ENCODE results near the gene SHROOM1. TPM values are rescaled to one million over a fixed set of nuclear protein-coding genes. Genes with fewer than 3 reads are reported as not detected.

SHROOM1 gene
- total and polyA plus RNA-seq, 2 donors (not counting 1 experiment from before 2014, with no cell fraction given): 2.9 to 6.1 TPM

DNA sequence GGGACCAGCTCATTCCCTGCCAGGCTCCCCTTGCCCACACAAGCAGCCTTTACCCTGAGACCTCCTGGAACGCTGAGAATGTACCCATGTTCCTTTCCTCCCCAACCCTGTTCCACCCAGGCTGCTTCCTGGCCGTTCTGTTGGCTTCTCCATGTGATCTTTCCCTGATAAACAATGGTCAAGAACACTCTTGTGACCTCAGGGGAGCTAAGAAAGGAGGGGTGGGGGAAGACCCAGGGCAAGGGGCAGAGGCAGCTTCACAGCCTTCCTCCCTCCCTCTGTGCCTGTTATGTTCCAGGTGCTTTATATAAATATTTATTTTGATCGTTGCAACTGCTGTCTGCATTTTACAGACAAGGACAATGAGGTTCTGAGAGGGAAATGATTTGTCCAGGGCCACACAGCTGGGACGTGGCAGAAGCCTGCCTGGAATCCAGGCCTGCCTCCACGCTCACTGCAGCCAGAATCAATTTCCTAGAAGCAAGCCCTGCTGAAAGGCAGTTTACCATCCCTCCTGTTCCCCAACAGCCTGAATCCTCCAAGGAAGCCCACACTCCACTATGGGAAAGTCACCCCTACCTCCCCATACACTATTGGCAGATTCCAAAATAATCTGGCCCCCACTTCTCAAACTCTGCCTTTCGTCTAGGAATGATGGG, 3.9 kb downstream of the SHROOM1 start:
- DNase-seq (ENCODE audit: low read depth in 2 of 2): no peak
- H4K20me1 ChIP-seq (ENCODE audit: control insufficient read depth, extremely low read depth, insufficient read depth, low read length): no peaks in the 10 kb centered on the region
- H3K4me2 ChIP-seq (ENCODE audit: extremely low read depth, insufficient read depth, low read length): no peak overlapping the region
- TF ChIP-seq, protein P1, sequence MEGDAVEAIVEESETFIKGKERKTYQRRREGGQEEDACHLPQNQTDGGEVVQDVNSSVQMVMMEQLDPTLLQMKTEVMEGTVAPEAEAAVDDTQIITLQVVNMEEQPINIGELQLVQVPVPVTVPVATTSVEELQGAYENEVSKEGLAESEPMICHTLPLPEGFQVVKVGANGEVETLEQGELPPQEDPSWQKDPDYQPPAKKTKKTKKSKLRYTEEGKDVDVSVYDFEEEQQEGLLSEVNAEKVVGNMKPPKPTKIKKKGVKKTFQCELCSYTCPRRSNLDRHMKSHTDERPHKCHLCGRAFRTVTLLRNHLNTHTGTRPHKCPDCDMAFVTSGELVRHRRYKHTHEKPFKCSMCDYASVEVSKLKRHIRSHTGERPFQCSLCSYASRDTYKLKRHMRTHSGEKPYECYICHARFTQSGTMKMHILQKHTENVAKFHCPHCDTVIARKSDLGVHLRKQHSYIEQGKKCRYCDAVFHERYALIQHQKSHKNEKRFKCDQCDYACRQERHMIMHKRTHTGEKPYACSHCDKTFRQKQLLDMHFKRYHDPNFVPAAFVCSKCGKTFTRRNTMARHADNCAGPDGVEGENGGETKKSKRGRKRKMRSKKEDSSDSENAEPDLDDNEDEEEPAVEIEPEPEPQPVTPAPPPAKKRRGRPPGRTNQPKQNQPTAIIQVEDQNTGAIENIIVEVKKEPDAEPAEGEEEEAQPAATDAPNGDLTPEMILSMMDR (conservative IDR thresholded peaks at IDR 0.05 in 1 of 2, IDR thresholded peaks at IDR 0.05 in 1 of 2; ENCODE audit: low read depth in 1 of 2, low read length in 2 of 2): no peak
- TF ChIP-seq EZH2 (IDR thresholded peaks at IDR 0.05; ENCODE audit: low read length, missing control alignments): no peak
- no peak overlapping the region for H3K4me3 ChIP-seq (replicated peaks in 1 of 4; ENCODE audit: control extremely low read depth in 1 of 4, insufficient read depth in 1 of 4, low read depth in 3 of 4, low read length in 4 of 4)
- H3K27me3 ChIP-seq (ENCODE audit: control insufficient read depth, insufficient read depth, low read length): no peaks in the 10 kb centered on the region
- no peaks in the 10 kb centered on the region for H3K36me3 ChIP-seq (ENCODE audit: control insufficient read depth, insufficient read depth, low read length)
- H3K4me1 ChIP-seq (ENCODE audit: control insufficient read depth, extremely low read depth, insufficient read depth, low read length): peaks cover 5% of the 10 kb centered on the region
- H3K79me2 ChIP-seq (ENCODE audit: control insufficient read depth, insufficient read depth, low read length): no peaks in the 10 kb centered on the region
- H2AFZ ChIP-seq (ENCODE audit: low read length): no peak overlapping the region
- no peaks in the 10 kb centered on the region for H3K9me3 ChIP-seq (ENCODE audit: control insufficient read depth, insufficient read depth, low read depth, low read length)
- H3K27ac ChIP-seq (ENCODE audit: insufficient read depth, low read length): no peak overlapping the region
- H3K9ac ChIP-seq (ENCODE audit: insufficient read depth, low read length): no peak overlapping the region

DNA sequence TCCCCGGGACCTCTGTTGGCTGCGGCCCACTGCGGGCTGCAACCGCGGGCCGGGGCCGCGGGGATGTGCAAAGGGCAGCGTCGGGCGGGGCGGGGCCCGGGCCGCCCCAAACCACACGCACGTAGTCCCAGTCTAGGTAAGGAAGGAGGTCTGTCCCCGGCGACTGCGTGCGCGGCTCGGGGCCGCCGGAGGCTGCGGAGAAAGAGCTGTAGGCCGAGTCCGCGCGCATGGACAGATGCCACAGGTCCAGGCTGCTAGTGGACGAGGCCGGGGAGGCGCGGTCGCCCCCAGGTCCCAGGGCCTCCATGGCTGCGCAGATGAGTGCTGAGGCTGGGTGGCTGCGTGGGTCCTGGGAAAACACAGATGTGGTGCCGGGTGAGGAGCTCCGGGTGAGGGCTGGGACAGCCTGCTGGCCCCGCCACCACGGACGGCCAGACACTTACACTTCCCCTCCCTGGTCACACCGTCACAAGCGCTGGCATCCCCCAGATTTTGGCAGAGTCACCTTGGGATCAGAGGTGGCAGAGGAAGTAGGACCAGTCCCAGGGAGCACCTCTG, 4.5 kb downstream of the SHROOM1 start:
- no peak for DNase-seq (ENCODE audit: low read depth in 2 of 2)
- H3K9me3 ChIP-seq (ENCODE audit: control insufficient read depth, insufficient read depth, low read depth, low read length): no peaks in the 10 kb centered on the region
- no peak overlapping the region for H3K4me2 ChIP-seq (ENCODE audit: extremely low read depth, insufficient read depth, low read length)
- H3K27ac ChIP-seq (ENCODE audit: insufficient read depth, low read length): no peak overlapping the region
- H3K79me2 ChIP-seq (ENCODE audit: control insufficient read depth, insufficient read depth, low read length): no peaks in the 10 kb centered on the region
- H3K27me3 ChIP-seq (ENCODE audit: control insufficient read depth, insufficient read depth, low read length): no peaks in the 10 kb centered on the region
- H3K4me1 ChIP-seq (ENCODE audit: control insufficient read depth, extremely low read depth, insufficient read depth, low read length): peaks cover 5% of the 10 kb centered on the region
- TF ChIP-seq, protein P1 (conservative IDR thresholded peaks at IDR 0.05 in 1 of 2, IDR thresholded peaks at IDR 0.05 in 1 of 2; ENCODE audit: low read depth in 1 of 2, low read length in 2 of 2): no peak
- no peak for TF ChIP-seq EZH2 (IDR thresholded peaks at IDR 0.05; ENCODE audit: low read length, missing control alignments)
- H3K4me3 ChIP-seq (replicated peaks in 1 of 4; ENCODE audit: control extremely low read depth in 1 of 4, insufficient read depth in 1 of 4, low read depth in 3 of 4, low read length in 4 of 4): no peak overlapping the region
- no peaks in the 10 kb centered on the region for H3K36me3 ChIP-seq (ENCODE audit: control insufficient read depth, insufficient read depth, low read length)
- no peaks in the 10 kb centered on the region for H4K20me1 ChIP-seq (ENCODE audit: control insufficient read depth, extremely low read depth, insufficient read depth, low read length)
- no peak overlapping the region for H2AFZ ChIP-seq (ENCODE audit: low read length)
- H3K9ac ChIP-seq (ENCODE audit: insufficient read depth, low read length): no peak overlapping the region

DNA sequence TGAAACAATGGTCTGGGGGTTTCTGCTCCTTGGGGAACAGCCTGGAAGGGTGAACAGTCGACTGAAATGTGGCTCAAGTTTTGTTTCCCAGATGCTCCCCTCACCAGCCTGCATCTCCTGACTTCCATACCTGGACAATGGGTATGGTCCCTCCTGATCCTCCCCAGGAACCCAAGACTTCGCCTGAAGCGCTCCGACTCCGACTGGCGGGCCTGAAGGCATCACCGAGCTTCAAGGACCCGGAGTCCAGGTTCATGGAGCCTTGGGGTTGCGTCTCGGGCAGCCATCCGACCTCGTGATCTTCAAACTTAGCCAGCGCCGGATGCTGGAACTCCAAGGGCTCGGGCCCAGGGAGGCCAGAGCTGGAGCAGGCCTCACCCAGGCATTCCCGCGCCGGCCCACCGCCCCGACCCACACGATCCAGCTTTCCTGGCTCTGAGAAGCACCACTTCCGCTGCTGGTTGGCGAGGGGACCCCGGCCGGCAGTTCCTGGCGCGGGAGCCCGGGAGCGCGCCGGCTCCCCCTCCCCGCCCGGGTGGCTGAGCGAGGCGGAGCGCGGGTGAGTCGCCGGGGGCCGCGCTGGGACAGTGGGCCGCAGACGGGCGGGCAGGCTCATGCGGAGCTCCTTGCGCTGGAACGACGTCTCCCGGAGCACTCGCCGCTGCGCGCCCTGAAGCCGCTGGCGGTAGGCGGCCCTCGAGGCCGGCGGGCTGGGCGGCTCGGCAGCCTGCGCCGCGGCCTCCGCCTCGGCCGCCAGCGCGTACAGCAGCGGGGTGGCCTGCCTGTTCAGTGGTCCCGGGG, 5.2 kb downstream of the SHROOM1 start:
- no peak overlapping the region for H3K9ac ChIP-seq (ENCODE audit: insufficient read depth, low read length)
- TF ChIP-seq EZH2 (IDR thresholded peaks at IDR 0.05; ENCODE audit: low read length, missing control alignments): no peak
- TF ChIP-seq, protein P1 (conservative IDR thresholded peaks at IDR 0.05 in 1 of 2, IDR thresholded peaks at IDR 0.05 in 1 of 2; ENCODE audit: low read depth in 1 of 2, low read length in 2 of 2): no peak
- no peaks in the 10 kb centered on the region for H3K27me3 ChIP-seq (ENCODE audit: control insufficient read depth, insufficient read depth, low read length)
- no peak overlapping the region for H3K4me2 ChIP-seq (ENCODE audit: extremely low read depth, insufficient read depth, low read length)
- H3K4me3 ChIP-seq (replicated peaks in 1 of 4; ENCODE audit: control extremely low read depth in 1 of 4, insufficient read depth in 1 of 4, low read depth in 3 of 4, low read length in 4 of 4): no peak overlapping the region
- H3K36me3 ChIP-seq (ENCODE audit: control insufficient read depth, insufficient read depth, low read length): no peaks in the 10 kb centered on the region
- no peak overlapping the region for H3K27ac ChIP-seq (ENCODE audit: insufficient read depth, low read length)
- no peaks in the 10 kb centered on the region for H3K79me2 ChIP-seq (ENCODE audit: control insufficient read depth, insufficient read depth, low read length)
- DNase-seq (ENCODE audit: low read depth in 2 of 2): no peak
- peaks cover 5% of the 10 kb centered on the region for H3K4me1 ChIP-seq (ENCODE audit: control insufficient read depth, extremely low read depth, insufficient read depth, low read length)
- no peaks in the 10 kb centered on the region for H3K9me3 ChIP-seq (ENCODE audit: control insufficient read depth, insufficient read depth, low read depth, low read length)
- H4K20me1 ChIP-seq (ENCODE audit: control insufficient read depth, extremely low read depth, insufficient read depth, low read length): no peaks in the 10 kb centered on the region
- no peak overlapping the region for H2AFZ ChIP-seq (ENCODE audit: low read length)
